Measurements from ENCODE around the gene SMARCD1. TPM values are rescaled to one million over a fixed set of nuclear protein-coding genes. Genes with fewer than 3 reads are reported as not detected.

Gene SMARCD1
- total and polyA plus RNA-seq, 10 donors = 17.4 to 85.7 (median 52.6) TPM

DNA sequence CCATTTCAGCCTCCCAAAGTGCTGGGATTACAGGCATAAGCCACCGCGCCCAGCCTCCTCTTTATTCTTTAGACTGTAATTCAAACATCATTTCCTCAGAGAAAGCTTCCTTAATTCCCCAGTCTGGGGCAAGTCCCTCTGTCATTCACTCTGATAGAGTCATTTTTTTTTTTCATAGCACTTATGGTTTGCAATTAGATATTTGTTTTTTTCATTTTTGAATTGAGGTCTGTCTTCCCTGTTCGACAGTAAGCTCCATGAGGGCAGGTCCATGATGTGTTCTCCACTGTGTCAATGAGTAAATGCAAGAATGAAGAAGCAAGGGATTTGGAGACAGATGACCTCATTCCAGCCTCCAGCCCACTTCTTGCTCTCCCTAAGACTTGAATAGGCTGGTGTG lies 15.6 kb upstream of the SMARCD1 start:
- H3K9me3 ChIP-seq = no peaks in the 10 kb centered on the region
- WGBS, 5 donors = 88 to 97% (median 93%) methylated on average over 3 of the region's 3 CpGs
- DNase-seq = peak; percentile 4
- H3K27me3 ChIP-seq (replicated peaks in 1 of 7) = peaks cover 0 to 14% (median 0%) of the 10 kb centered on the region in 7 donors
- H3K4me3 ChIP-seq = no peak overlapping the region
- intact Hi-C loops (cut with DNase I; ENCODE audit: low total_unique reads) = loop anchor here (10.0 kb wide), 1 partner anchor 205 kb away; no protein-coding TSS in a partner anchor
- no peak overlapping the region for H3K27ac ChIP-seq
- H3K36me3 ChIP-seq = no peaks in the 10 kb centered on the region
- TF ChIP-seq POLR2A (IDR thresholded peaks at IDR 0.05) (no peak), POLR2AphosphoS5 (IDR thresholded peaks at IDR 0.05) (no peak)
- TF ChIP-seq, protein P1, sequence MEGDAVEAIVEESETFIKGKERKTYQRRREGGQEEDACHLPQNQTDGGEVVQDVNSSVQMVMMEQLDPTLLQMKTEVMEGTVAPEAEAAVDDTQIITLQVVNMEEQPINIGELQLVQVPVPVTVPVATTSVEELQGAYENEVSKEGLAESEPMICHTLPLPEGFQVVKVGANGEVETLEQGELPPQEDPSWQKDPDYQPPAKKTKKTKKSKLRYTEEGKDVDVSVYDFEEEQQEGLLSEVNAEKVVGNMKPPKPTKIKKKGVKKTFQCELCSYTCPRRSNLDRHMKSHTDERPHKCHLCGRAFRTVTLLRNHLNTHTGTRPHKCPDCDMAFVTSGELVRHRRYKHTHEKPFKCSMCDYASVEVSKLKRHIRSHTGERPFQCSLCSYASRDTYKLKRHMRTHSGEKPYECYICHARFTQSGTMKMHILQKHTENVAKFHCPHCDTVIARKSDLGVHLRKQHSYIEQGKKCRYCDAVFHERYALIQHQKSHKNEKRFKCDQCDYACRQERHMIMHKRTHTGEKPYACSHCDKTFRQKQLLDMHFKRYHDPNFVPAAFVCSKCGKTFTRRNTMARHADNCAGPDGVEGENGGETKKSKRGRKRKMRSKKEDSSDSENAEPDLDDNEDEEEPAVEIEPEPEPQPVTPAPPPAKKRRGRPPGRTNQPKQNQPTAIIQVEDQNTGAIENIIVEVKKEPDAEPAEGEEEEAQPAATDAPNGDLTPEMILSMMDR (IDR thresholded peaks at IDR 0.05 in 8 of 11, conservative IDR thresholded peaks at IDR 0.05 in 3 of 11) = no peak
- H3K4me1 ChIP-seq = peaks cover 0 to 11% (median 6%) of the 10 kb centered on the region in 6 donors

DNA sequence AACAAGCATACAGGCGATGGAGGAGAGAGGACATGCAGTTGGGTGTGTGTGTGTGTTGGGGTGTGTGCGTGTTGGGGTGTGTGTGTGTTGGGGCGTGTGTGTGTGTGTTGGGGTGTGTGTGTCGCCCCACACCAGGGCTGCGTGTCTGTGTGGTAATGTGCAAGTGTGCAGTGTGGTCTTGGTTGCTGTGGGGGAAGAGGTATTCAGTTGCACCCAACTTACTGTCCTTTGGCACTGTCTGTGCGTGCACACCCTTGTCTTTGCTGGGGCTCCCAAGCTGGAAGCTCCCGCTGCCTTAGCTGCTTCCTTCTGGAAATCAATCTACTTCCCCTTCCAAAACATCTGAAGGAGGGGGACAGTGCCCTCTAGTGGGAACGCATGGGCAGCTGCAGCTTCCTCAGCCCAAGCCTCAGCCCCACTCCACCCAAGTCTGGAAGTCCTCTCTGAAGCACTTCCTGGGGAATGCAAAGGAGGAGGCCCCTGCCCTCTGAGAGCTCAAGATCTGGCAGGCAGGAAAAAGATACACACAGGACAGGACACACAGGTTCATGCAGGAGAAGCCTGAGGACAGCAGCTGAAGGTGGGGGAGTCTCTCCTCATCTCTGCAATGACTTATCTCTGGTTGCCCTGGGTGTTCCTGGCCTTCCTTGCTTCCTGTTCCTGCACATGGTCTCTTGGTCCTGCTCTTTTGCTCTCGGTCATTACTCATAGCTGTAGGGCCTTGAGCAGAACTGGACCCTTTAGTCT lies 14.7 kb upstream of the SMARCD1 start:
- H3K27me3 ChIP-seq (replicated peaks in 1 of 7) = peaks cover 0 to 7% (median 0%) of the 10 kb centered on the region in 7 donors
- TF ChIP-seq POLR2A (IDR thresholded peaks at IDR 0.05) (no peak), POLR2AphosphoS5 (IDR thresholded peaks at IDR 0.05) (peak in 1 of 3 donors; percentile 8)
- TF ChIP-seq, protein P1 (IDR thresholded peaks at IDR 0.05 in 8 of 11, conservative IDR thresholded peaks at IDR 0.05 in 3 of 11) = peak; percentile 72 to 97 (median 92)
- H3K36me3 ChIP-seq = no peaks in the 10 kb centered on the region
- H3K27ac ChIP-seq = no peak overlapping the region
- 36 to 41% (median 38%) methylated on average over 8 to 9 of the region's 9 CpGs for WGBS, 5 donors
- peak; percentile 89 for DNase-seq
- H3K9me3 ChIP-seq = no peaks in the 10 kb centered on the region
- H3K4me3 ChIP-seq = peak overlapping the region in 1 of 8 donors; percentile 37
- intact Hi-C loops (cut with DNase I; ENCODE audit: low total_unique reads) = no loop called here
- H3K4me1 ChIP-seq = peaks cover 3 to 15% (median 9%) of the 10 kb centered on the region in 6 donors

DNA sequence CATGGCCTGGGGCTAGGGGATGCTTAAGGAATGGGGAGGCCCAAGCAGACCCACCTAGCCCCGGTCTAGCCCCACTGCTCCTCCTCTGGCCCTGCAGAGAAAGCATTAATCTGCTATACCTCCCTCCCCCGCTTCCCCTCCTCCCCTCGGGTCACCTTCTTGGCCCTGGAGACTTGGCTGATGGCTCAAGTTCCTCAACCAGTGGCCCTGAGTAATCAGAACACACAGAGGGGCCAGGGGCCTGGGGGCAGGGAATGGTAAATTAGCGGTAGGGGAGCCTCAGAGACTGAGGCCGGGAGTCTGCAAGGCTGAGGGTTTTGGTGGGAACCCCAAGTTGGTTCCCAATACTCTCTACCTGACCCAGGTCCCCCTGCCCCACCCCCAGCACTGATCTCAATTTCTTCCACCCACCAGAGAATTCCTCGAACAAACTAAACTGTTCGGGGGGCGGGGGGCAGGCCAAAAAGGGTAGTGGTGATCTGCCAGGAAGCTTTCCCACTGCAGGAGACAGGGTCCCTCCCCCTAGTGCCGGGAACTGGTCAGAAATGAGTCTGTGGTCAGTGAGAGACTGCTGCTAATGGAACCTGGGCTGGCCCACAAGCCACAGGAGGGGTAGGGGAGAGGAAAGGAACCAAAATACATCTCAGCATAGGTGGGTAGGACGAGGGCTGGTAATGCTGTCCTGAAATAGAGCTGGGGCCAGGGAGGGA lies 12.8 kb upstream of the SMARCD1 start:
- H3K4me1 ChIP-seq = peaks cover 3 to 18% (median 9%) of the 10 kb centered on the region in 6 donors
- no peaks in the 10 kb centered on the region for H3K9me3 ChIP-seq
- TF ChIP-seq POLR2A (IDR thresholded peaks at IDR 0.05) (no peak), POLR2AphosphoS5 (IDR thresholded peaks at IDR 0.05) (no peak)
- TF ChIP-seq, protein P1 (IDR thresholded peaks at IDR 0.05 in 8 of 11, conservative IDR thresholded peaks at IDR 0.05 in 3 of 11) = no peak
- H3K36me3 ChIP-seq = no peaks in the 10 kb centered on the region
- intact Hi-C loops (cut with DNase I; ENCODE audit: low total_unique reads) = no loop called here
- H3K4me3 ChIP-seq = no peak overlapping the region
- DNase-seq = peak; percentile 46
- 58 to 70% (median 63%) methylated on average over 10 of the region's 10 CpGs for WGBS, 5 donors
- no peak overlapping the region for H3K27ac ChIP-seq
- H3K27me3 ChIP-seq (replicated peaks in 1 of 7) = peaks cover 0 to 7% (median 0%) of the 10 kb centered on the region in 7 donors

DNA sequence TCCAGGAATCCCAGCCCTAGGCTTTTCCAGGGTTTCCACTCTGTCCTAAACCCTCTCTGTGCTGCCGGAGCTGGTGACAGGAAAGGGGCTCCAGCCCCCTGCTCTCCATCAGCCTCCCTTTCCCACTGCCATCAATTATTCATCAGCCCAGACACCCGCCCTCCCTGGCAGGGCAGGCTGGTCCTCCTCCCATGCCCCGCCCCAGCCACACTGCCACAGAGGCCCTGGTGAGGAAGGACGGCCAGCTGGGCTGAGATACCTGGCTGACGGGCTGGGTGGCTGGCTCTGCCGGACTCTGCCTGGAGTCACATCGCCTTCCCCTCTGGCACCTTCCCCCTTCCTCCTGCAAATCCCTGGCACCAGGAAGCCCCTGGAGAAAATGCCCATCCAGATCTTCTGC lies 11.9 kb upstream of the SMARCD1 start:
- intact Hi-C loops (cut with DNase I; ENCODE audit: low total_unique reads) = no loop called here
- 67 to 85% (median 81%) methylated on average over 7 of the region's 7 CpGs for WGBS, 5 donors

More for the DNA sequence above, 11.9 kb upstream of the SMARCD1 start:
- TF ChIP-seq POLR2A (IDR thresholded peaks at IDR 0.05) = no peak
- TF ChIP-seq, protein P1 (IDR thresholded peaks at IDR 0.05 in 8 of 11, conservative IDR thresholded peaks at IDR 0.05 in 3 of 11) = no peak
- no peaks in the 10 kb centered on the region for H3K36me3 ChIP-seq
- H3K4me1 ChIP-seq = peaks cover 3 to 18% (median 9%) of the 10 kb centered on the region in 6 donors
- peak; percentile 66 for DNase-seq
- no peak overlapping the region for H3K4me3 ChIP-seq
- peaks cover 0 to 7% (median 0%) of the 10 kb centered on the region in 7 donors for H3K27me3 ChIP-seq (replicated peaks in 1 of 7)
- no peak overlapping the region for H3K27ac ChIP-seq
- no peaks in the 10 kb centered on the region for H3K9me3 ChIP-seq
